NCI-H524 treated with DMSO at 0.1 percent for 48 hours (cell line): ENCODE data around the gene C8G.

Experiments
- DNase-seq: peaks from one replicate; lab custom pipeline; 2025; lab: John Stamatoyannopoulos, UW

The C8G gene

DNA sequence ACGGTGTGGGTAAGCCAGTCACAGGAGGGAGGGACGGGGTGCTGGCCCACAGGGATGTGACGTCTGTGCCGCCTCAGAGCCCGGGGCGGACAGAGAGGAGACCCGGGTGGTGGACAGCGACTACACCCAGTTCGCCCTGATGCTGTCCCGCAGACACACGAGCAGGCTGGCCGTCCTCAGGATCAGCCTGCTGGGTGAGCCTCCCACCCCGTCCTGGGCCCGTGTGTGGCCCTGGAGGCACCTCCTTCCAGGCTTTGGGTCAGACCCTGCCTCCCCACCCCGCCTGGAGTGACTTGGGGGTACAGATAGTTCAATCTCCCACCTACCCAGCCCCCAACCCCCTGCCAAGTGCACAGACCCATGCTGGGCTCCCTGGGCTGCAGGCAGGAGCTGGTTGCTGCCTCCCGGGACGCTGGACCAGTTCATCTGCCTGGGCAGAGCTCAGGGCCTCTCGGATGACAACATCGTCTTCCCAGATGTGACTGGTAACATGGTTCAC, 8.8 kb downstream of the C8G start:
- no peak for DNase-seq

DNA sequence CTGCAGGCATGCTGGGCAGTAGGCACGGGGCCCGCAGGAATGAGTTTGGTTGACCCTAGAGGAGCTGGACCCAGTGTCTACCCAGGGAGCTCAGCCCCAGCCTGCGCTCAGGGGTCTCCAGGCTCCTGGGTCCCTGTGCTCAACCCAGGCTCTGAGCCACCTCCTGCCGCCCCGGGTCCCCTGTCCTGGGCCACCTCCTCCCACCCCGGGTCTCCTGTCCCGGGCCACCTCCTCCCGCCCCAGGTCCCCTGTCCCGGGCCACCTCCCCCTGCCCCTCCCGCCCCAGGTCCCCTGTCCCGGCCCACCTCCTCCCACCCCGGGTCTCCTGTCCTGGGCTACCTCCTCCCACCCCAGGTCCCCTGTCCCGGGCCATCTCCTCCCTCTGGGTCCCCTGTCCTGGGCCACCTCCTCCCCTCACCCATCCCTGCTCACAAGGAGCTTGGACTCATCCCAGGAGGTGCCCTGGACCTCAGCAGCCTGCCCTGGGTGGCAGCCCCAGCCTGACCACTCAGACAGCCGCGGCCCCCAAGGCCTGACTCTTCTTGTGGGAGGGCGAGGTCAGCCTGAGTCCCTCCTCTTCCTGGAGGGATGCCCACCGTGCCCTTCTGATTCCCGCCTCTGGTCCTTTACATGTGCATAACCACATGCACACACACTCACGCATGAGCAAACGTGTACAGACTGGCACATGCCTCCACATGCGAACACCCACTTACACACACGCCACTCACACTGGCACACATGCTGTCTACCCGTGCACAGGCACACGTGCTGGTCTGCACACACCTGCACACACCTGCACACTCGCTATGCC, 9.4 kb downstream of the C8G start:
- DNase-seq, result no peak

DNA sequence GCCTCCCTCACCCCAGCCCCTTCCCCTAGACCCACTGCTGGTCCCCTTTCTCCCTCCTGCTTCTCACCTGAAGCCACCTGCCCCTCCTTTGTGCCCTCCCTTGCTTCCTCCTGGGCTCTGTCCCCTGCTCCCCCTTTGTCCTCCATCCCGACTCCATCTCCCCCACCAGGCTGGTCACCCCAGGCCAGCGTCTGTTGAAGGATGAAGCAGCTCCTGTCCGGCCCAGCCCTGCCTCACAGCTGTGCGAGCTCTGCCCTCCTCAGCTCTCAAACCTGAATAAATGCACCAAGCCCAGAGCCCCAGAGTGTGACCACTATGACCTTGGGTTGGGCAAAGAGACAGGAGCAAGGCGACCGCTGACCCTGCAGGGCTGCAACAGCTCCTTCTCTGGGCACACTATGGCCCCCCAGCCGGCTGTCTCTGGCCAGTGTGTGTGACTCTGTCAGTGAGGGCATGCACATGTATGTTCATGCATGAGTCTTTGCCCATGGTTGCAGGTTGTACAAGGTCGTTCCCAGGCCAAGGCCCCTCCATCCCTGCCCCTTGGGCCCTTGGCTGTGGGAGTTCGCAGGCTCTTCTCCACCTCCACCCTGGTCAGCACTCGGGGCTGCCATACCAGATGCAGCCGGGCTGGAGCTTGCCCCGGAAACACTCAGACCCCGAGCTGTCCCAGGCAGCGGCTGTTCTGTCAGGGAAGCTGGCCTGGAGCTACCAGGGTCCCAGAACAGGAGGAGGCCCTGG, 10.3 kb downstream of the C8G start:
- DNase-seq, result no peak

DNA sequence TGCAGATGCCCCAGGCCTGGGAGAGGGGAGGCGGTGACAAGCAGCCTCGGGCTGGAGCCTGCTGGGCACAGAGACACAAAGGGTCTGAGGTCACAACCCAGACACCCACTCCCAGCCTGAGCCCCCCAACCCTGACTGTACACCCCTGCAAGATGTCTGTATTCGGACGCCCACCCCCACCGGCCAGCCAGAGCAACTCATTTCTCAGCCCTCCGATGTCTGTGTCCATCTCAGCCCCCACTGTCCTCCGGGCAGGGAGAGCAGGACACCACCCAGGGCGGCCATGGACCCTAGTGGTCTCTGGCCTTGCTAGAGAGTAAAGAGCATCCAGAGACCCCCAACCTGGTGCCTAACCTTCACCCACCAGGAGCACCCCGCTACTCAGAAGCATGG, 10.9 kb downstream of the C8G start:
- DNase-seq, result no peak

DNA sequence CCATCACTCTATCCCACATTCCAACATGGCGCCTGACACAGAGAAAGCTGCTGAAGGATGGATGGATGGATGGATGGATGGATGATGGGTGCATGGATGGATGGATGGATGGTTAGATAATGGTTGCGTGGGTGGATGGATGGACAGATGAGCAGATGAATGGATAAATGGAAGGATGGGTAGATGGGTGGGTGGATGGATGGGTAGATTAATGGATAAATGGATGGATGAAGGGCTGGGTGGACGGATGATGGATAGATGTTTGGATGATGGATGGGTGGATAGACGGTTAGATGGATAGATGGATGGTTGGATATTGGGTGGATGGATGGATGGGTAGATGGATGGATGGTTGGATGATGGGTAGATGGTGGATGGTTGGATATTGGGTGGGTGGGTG, 11.6 kb downstream of the C8G start:
- no peak for DNase-seq

DNA sequence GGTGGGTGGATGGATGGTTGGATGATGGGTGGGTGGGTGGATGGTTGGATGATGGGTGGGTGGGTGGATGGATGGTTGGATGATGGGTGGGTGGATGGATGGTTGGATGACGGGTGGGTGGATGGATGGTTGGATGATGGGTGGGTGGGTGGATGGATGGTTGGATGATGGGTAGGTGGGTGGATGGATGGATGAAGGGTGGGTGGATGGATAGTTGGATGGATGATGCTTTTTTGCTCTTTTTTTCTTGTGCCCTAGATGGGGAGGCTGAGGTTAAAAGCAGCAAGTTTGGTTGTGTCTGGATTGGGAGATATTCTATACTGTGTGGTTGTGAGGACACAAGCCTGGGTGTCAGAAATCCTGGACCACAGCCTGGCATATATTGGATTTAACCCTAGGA, 12.4 kb downstream of the C8G start:
- DNase-seq, result no peak

DNA sequence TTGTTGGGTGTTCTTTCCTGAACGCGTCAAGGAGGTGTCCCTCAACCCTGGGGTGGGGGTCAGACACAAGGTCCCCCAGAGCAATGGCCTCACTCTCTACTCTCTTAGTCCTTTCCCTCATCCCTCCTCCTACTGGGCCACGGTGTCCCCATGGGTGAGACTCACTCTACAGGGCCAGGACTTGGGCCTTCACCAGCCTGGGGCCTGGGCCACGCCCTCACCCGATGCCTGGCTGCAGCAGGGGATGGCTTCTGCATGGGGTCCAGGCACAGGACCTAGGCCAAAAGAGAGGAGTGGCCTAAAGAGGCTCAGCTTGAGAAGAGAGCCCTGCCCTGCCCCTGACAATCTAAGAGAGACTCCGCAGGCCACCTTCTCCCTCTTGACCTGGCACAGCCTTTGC, 12.9 kb downstream of the C8G start:
- DNase-seq, result no peak

DNA sequence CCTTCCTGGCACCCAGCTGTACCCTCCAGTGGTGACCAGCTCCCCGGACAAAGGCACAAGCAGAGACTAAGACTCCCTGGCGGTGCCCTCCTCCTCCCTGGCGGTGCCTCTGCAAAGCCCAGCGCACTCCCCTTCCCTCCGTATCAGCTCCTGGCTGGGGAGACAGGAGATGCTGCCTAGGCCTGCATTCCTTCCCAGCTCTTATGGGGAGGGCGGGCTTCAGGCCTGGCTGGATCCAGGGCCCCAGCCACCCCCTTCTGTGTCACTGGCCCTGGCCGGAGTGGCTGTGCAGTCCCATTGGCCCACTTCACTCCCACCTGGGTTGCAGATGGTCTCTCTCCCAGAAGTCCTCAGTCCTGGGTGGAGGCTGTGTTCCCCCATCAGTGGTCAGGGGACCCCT, 13.4 kb downstream of the C8G start:
- DNase-seq, result no peak

DNA sequence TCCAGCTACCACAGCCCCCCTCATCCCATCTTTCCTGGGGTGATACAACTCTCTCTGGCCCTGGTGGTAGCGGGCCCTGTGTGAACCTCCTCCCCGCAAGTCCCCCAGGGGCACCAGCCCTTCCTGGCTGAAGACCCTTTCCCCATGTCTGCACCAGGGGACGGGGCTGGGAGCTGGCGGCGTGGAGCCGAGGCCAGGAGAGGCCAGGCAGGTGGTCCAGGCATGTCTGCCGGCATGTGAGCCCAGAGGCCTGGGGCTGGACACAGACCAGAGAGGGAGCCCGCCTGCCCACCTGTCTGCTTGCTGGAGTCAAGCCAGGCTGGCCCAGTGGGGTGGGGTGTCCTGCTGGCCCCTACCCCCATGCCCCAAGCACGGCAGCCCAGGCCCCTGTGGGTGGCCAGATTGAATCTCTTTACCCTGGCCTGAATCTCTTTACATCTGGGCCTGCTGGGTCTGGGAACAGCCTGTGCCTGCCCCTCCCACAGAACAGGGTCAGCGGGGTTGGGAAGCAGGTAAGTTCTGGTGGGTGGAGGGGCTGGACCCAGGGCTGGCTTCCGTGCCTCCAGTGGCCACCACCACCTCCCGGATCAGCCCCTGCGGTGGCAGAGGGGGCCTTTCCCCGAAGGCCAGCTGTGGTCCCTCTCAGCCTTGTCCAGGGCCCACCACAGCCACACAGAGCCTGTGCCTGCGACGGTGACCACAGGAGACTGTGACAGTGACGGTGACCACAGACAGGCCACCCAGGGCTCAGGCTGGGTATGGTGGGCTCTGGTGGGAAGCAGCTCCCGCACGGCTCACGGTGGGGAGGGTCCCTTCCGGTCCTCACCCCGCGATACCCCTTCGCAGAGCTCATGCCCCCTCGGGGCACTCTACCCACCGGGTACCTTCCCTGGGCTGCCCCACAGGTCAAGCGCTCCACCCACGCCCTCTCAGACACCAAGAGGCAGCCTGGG, 14.1 kb downstream of the C8G start:
- no peak for DNase-seq

DNA sequence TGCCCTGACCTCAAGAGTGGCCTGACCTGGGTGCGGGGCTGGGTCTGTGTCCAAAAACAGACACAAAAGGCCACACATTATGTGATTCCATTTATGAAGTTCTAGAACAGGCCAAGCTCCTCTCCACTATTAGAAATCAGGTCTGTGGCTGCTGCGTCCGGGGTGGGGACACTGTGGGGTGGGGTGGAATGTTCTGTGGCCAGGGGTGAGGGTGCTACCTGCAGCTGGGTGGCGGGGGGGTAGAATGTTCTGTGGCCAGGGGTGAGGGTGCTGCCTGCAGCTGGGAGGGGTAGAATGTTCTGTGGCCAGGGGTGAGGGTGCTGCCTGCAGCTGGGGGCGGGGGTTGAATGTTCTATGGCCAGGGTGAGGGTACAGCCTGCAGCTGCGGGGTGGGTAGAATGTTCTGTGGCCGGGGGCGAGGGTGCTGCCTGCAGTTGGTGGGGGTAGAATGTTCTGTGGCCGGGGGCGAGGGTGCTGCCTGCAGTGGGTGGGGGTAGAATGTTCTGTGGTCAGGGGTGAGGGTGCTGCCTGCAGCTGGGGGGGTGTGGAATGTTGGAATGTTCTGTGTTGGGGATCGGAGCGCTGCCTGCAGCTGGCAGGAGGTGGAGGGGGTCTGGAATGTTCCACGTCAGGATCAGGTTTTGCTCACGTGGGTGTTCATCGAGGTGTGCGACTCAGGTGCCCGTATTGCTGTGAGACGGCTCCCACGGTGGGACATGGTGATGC, 15.3 kb downstream of the C8G start:
- DNase-seq, result no peak

DNA sequence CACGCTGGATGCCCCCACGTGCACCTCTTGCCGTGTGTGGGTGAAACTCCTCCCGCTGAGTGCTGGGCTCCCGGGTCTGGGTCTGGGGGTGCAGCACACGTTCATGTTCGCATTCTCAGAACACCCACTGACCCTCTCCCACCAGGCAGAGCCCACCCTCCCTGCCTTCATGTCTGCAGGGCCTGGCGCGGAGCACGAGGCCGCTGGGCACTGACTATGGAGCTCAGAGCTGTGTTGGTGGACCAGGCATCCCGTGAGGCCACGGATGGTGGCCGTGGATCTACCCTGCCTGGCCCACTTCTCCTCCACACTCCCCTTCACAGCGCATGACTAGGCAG, 15.9 kb downstream of the C8G start:
- DNase-seq, result no peak

DNA sequence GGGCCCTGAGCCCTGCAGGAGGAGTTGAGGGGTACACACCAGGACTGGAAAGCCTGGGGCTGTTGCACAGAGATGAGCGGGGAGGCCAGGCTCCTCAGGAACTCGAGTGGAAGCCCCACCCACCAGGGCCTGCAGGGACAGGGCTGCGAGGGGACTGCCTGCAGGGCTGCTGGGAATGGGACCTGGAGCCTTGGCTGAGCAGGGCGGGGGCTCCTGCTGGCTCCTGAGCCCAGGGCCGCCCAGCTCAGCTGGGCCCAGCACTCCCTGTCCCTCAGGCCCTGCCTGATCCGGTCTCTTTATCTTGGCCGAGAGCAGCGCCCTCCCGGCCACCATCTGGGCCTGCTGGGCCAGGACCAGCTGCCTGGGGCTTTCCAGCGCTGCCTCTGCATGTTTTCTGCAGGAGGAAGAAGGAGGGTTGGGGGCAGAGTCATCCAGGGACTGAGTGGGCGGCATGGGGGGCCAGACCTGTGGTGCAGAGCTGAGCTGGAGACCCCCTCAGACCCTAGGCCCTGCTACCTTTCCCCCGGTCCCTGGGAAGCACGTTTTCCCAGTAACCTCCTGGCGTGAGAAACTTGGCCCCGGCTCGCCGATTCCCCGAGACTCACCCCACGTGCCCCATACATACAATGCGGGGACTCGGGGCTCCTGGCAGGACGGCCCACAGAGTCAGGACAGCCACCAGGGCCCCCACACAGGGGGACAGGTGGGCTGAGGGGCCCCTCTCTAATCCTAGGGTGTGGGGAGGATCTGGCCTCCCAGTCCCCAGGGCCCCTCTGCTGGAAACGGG, 16.4 kb downstream of the C8G start:
- no peak for DNase-seq

DNA sequence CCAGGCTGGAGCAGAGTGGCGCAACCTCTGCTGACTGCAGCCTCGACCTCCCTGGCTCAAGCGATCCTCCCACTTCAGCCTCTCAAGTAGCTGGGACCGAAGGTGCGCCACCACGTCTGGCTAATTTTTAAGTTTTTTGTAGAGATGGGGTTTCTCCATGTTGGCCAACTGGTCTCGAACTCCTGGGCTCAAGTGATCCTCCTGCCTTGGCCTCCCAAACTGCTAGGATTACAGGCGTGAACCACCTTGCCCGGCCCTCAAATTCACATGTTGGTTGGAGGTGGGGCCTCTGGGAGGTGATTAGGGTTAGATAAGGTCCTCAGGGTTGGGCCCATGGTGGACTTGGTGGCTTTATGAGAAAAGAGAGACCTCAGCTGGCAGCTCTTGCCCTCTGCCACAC, 17.1 kb downstream of the C8G start:
- no peak for DNase-seq

DNA sequence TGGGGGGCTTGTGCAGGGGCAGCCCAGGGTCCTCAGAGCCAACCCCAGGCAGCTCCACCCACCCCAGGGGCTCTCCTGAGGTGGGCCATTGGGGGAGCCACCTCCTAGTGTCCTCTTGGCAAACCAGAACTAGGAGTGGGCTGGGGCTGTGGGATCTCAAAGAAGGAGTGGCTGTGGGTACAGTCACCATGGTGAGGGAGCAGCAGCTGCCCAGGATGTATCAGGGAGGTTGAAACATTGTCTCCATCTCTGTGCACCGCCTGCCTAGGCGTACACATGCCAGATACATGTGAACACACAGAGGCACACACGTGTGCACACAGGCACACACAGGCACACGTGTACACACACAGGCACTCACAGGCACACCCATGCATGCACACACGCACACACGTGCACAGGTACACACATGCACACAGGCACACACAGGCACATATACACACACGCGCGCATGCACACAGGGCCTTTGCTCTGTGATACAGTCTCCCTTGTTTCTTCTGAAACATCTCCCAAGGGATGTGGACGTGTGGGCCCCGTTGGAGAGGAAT, 17.7 kb downstream of the C8G start:
- no peak for DNase-seq

DNA sequence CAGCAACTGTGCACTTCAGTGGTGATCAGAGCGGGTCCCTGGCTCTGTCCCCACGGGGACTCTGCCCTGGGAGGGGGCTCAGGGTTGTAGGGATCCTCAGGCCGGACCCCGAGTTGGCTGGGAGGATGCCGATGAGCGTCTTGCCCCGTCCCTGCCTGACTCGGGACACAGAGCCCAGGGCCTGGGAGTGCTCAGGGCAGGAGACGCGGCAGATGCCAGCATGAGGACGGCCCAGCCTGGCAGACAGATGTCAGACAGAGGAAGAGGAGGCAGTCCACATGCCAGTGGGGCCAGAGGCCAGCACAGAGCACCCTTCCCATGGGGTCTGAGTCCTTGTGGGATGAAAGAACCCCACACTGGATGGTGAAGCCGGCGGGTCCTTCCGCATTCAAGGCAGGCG, 18.3 kb downstream of the C8G start:
- no peak for DNase-seq

DNA sequence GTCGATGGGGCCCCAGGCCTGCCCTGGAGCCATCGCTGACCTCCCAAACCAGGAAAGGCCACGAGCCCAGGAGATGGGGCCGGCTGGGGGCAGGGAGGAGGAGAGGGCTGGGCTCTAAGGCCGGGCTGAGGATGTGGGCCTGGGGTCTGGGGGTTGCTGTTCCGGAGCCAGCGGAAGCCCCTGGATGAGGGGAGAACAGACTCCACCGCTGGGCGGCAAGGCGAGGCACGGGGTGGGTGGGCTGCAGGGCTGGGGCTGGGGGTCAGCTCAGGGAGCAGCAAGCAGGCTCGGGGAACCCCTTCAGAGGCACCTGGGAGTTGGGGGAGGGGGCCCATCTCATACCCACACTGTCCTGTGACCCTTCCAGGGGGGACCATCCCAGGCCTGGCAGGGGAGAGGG, 18.7 kb downstream of the C8G start:
- DNase-seq, result no peak

DNA sequence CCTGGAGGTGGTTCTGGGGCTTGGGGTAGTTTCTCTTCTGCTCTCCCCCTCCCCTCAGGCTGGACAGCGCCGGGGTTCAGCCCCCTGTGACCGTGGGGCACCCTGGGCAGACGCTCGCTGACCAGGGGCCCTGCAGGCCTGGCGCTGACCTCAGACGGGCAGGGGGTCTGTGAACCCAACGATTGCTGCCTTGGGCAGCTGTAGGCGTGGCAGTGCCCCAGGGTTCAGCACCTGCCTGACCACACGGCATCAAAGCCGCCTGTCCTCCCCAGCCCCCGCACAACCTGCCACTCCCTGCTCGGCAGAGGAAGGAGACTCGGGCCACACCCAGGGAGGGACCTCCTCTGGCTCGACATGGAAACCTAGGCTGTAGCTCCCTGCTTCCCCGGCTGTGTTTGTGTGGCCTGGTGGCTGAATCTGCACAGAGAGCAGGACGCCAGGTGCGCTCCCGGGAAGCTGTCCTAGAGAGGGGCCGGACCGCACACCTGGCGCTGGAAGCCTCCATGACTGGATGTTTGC, 19.2 kb downstream of the C8G start:
- no peak for DNase-seq

DNA sequence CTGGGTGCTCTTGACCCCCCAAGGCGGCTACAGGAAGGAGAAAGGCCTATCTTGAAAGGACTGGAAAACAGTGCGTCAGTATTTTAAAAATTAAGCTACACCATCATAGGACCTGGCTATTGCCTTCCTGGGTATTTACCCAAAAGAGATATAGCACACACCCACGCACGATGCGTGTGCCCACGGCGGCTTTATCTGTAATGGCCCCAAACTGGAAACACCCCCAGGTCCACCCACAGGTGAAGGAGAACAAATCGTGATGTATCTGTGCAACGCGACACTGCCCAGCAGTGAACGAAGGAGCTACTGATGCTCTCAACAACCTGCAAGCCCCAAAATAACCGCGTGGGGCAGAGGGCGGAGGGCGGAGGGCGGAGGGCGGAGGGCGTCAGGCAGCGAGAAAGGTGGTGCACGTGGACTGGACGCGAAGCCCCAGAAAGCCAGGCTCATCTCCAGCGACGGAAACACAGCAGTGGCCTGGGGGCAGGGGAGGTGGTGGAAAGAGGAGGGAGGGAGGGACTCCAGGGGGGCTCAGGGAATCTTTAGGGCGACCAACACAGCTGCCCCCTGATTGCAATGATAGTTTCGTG, 19.9 kb downstream of the C8G start:
- no peak for DNase-seq

DNA sequence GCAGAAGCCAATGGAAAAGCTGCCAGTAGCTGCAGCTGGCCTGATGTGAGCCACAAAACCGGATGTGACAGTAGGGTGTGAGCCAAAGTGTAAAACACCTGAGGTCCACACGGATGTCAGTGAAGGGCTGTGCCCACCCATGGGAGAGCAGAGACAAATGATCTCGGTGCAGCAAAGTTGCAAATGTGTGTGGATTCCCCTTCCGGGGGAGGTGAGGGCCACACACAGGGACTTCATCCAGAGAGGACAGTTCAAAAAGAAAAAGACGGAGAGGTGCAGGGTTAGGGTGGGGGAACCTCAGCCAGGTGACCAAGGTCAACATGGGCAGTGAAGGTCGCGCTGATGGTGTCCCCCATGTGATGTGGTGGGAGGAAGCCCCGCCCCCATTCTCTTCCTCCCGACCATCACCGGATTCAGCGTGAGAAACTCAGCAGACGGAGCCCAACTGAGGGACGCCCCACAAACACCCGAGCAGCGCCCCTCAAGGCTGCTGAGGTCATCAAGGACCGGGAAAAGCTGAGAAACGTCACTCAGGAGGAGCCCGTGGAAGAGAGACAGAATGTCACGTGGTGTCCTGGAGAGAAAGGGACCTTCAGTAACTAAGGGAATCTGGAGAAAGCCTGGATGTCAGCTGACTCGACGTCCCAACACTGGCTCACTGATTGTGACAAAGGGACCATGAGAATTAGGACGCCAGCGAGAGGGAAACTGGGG, 20.9 kb downstream of the C8G start:
- no peak for DNase-seq
